Mucosa of stomach (tissue), 1 donor: ENCODE results near the gene GALNT2.

Experiments
- H3K27me3 ChIP-seq: one replicate; pipeline ENCODE4 v1.7.0; 2013; ENCODE audit warnings: mild to moderate bottlenecking, low read length; ENCODE audit not compliant: control insufficient read depth, insufficient read depth
- H3K36me3 ChIP-seq: one replicate; pipeline ENCODE4 v1.7.0; 2013; ENCODE audit warnings: low read length; ENCODE audit not compliant: control insufficient read depth, insufficient read depth
- H3K4me1 ChIP-seq: one replicate; pipeline ENCODE4 v1.7.0; 2013; ENCODE audit warnings: mild to moderate bottlenecking, low read length; ENCODE audit not compliant: control insufficient read depth, insufficient read depth
- H3K4me3 ChIP-seq: one replicate; pipeline ENCODE4 v1.7.0; 2013; ENCODE audit warnings: low read length
- H3K9ac ChIP-seq: one replicate; pipeline ENCODE4 v1.7.0; 2013; ENCODE audit warnings: mild to moderate bottlenecking, low read length, moderate library complexity
- H3K9me3 ChIP-seq: one replicate; pipeline ENCODE4 v1.7.0; 2013; ENCODE audit warnings: mild to moderate bottlenecking, low read length, moderate library complexity; ENCODE audit not compliant: control insufficient read depth
- donor health status: Pancreatic carcinoma.

GALNT2 gene

DNA sequence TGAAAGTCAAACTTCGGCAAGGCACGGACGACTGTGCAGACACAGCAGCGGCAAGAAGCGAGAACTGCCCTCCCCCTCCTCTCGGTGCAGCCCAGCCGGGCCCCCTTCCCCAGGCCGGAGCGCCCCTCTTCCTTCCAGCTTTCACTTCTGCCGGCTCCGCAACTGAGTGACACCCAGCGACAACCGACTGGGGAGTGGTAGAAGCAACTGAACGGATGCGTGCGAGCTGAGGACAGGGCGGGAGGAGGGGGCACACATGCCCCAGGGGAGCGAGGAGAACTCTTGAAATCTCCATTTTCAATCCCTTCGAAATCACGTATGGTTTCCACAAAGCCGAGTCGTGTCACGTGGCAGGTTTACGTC, 212.5 kb downstream of the GALNT2 start:
- Histone ChIP-seq H3K9me3 (no peaks in the 10 kb centered on the region), H3K9ac (no peak overlapping the region), H3K4me1 (no peaks in the 10 kb centered on the region), H3K27me3 (no peaks in the 10 kb centered on the region), H3K36me3 (peaks cover 7% of the 10 kb centered on the region), H3K4me3 (no peak overlapping the region)

DNA sequence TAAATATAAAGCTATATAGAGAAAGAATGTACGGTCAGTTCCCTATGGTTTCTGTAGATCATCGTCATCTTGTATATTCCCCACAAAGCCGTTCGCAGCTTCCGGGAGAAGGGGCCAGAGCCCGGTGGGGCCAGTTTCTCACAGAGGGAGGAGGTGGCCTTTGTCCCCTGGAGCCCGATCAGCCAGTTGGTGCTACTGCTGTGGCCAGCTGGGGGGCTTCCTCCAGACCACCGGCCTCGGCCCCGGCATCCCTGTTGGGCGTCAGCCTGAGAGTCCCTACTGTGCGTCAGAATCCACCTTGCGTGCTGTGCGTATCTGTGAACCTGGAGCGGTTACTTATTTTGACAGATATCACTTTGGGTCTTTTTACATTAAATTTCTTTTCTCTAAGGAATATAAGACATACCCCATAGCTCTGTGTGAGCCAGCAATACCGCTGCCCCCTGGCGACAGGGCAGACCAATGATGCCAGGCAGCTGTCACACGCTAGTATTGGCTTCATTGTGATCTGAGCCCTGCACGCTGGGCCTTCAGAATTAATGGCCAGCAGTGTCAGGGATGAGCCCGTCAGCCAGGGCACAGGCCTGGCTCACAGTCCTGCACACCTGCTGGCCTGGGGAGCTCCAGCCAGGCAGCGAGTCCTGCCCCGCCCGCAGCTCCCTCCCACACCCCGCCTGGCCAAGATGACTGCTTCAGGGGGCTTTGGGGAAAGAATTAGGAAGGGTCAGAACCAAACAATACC, 213.2 kb downstream of the GALNT2 start:
- H3K4me3 ChIP-seq, result no peak overlapping the region
- no peaks in the 10 kb centered on the region for H3K4me1 ChIP-seq
- no peaks in the 10 kb centered on the region for H3K9me3 ChIP-seq
- H3K36me3 ChIP-seq, result peaks cover 5% of the 10 kb centered on the region
- H3K27me3 ChIP-seq, result no peaks in the 10 kb centered on the region
- no peak overlapping the region for H3K9ac ChIP-seq

DNA sequence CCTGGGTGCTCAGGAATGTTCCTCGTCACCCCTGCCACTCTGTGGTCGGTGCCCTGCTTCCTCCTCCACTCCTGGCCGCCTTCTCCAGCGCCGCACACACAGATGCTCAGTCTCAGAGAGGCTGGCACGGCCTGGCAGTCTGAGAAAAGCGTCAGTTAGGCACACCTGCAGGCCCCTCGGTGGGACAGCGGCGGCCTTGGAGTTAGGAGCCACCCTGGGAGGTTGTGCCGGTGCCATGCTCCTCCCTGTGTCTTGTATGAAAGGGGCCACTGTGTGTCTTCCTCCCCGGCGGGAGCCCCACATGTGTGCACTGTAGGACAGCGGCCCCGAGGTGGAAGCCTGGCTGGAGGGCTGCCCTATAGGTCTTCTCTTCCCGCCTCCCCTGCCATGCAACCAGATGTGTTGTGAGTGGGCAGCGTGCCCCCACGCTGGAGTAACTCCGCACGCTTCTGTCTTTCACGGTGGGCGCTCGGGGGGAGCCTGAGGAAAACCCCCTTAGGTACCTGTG, 213.9 kb downstream of the GALNT2 start:
- Histone ChIP-seq H3K27me3 (no peaks in the 10 kb centered on the region), H3K36me3 (peaks cover 4% of the 10 kb centered on the region), H3K9me3 (no peaks in the 10 kb centered on the region), H3K4me3 (no peak overlapping the region), H3K4me1 (no peaks in the 10 kb centered on the region), H3K9ac (no peak overlapping the region)

DNA sequence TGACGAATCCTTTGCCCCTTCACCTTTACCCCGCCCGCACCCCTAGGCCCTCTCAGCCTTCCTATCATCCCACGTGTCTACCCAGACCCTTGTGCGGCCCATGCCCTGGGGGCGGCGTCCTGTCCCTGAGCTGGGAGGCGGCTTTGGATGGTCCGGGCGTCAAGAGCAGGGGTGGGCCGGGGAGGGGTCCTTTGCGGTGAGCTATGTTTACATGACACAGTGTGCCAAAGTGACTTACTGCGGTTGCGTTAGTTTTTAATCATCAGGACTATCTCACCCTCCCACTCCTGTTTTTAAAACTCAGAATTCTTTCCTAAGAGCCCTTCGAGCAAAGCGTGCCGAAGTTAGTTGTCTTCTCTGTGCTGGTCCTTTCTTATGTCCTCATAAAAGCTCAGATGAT, 214.5 kb downstream of the GALNT2 start:
- Histone ChIP-seq H3K4me1 (no peaks in the 10 kb centered on the region), H3K9me3 (no peaks in the 10 kb centered on the region), H3K4me3 (no peak overlapping the region), H3K36me3 (no peaks in the 10 kb centered on the region), H3K9ac (no peak overlapping the region), H3K27me3 (no peaks in the 10 kb centered on the region)

DNA sequence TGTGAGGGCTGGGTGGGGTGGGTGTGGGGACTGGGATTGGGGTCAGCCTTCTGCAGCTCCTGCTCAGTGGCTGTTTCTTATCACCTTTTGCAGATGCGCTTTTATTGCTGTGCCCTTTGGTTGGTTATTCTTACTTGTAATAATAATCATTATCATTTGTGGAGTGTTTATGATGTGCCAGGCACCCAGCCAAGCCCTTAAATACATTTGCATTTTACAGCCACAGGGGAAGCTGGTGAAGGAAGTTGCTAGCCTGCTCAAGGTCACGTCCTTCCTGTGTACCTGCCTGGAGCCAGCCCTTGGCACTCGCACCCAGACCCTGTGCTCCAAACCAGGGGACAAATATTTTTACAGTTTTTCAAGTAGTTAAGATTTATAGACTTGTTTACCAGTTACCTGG, 215.1 kb downstream of the GALNT2 start:
- Histone ChIP-seq H3K9me3 (no peaks in the 10 kb centered on the region), H3K9ac (no peak overlapping the region), H3K4me1 (no peaks in the 10 kb centered on the region), H3K36me3 (no peaks in the 10 kb centered on the region), H3K27me3 (no peaks in the 10 kb centered on the region), H3K4me3 (no peak overlapping the region)

DNA sequence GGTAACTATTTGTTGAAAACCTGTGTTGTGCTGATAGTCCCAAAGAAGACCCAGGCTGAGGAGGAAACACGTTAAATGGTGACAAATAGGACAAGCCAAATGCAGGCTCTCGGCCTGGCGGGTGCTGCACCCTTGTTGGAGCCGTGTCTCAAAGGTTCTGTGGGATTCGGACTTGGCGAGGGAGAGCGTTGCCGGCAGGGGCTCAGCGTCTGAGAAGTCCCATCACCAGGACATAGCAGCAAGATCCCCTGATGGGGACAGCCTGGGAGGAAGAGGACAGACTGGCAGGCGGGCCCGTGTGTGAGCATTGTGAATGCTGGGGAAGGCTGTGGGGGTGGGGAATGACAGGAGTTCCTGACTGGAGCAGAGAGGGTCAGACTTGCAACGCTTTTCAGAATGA, 216.6 kb downstream of the GALNT2 start:
- Histone ChIP-seq H3K27me3 (peaks cover 3% of the 10 kb centered on the region), H3K9ac (no peak overlapping the region), H3K9me3 (no peaks in the 10 kb centered on the region), H3K4me1 (no peaks in the 10 kb centered on the region), H3K4me3 (no peak overlapping the region), H3K36me3 (no peaks in the 10 kb centered on the region)

DNA sequence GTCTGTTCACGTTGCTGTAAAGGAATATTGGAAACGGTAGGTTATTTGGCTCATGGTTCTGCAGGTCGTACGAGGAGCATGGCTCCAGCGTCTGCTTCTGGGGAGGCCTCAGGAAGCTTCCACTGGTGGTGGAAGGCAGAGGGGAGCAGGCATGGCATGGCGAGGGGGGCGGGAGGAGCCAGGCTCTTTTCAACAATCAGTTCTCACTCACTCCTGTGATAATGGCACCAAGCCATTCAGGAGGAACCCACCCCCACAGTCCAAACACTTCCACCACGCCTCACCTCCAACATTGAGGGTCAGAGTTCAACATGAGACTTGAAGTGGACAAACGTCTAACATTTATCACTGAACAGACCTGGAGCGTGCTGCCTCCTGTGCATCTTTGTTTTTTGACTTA, 217.9 kb downstream of the GALNT2 start:
- Histone ChIP-seq H3K9ac (no peak overlapping the region), H3K36me3 (no peaks in the 10 kb centered on the region), H3K4me3 (no peak overlapping the region), H3K9me3 (no peaks in the 10 kb centered on the region), H3K27me3 (peaks cover 3% of the 10 kb centered on the region), H3K4me1 (no peaks in the 10 kb centered on the region)

DNA sequence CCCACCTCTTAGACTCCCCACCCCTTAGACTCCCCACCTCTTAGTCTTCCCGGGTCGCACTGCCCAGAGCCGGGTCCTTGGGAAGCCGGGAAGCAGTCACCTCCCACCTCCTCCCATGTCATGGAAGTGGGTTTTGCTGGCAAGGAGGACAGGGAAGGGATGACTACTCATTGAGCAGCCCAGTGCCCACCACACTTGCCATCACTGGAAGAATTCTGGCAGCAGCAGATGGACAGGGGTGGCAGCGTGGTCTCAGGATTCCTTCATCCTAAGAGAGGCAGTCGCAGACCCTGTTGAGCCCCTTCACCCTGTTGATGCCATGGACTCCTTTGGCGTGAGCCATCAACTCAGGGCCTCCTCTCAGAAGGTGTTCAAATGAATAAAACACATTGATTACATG, 218.3 kb downstream of the GALNT2 start:
- H3K9ac ChIP-seq, result no peak overlapping the region
- peaks cover 3% of the 10 kb centered on the region for H3K27me3 ChIP-seq
- no peaks in the 10 kb centered on the region for H3K9me3 ChIP-seq
- H3K4me3 ChIP-seq, result no peak overlapping the region
- H3K36me3 ChIP-seq, result no peaks in the 10 kb centered on the region
- H3K4me1 ChIP-seq, result no peaks in the 10 kb centered on the region

DNA sequence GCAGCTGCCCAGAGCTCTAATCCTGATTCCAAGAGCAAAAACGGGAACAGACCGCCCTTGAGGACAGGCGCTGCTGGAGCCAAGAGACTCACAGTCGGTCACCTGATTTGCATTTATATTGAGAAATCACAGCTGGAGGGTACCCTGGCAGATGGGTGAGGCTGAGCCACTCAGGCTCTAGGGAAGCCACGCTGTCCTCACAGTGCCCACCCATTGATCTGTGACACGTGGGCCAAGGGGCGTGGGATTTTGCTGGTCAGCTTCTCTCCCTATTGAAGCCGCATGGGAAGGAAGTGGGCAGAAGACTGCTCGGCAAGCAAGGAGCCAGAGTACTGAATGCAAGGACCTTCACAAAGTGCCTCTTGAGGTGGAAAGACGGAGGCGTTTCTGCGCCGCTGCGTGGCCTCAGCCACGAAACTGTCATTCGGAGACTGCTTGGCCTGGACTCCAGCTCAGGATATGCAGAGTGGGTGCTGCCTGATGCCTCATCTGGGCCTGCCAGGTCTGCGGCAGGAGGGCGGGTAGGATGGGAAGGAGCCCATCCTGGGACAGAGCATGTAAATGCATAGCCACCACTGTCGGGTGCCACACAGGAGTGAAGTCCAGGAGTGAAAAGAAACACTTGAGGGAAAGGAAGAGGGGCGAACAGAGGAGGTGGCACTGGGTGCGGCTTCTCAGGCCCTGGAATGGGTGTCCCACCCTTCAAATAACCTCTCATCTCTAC, 219.3 kb downstream of the GALNT2 start:
- Histone ChIP-seq H3K9me3 (no peaks in the 10 kb centered on the region), H3K36me3 (no peaks in the 10 kb centered on the region), H3K4me3 (no peak overlapping the region), H3K9ac (no peak overlapping the region), H3K4me1 (no peaks in the 10 kb centered on the region), H3K27me3 (peaks cover 3% of the 10 kb centered on the region)

DNA sequence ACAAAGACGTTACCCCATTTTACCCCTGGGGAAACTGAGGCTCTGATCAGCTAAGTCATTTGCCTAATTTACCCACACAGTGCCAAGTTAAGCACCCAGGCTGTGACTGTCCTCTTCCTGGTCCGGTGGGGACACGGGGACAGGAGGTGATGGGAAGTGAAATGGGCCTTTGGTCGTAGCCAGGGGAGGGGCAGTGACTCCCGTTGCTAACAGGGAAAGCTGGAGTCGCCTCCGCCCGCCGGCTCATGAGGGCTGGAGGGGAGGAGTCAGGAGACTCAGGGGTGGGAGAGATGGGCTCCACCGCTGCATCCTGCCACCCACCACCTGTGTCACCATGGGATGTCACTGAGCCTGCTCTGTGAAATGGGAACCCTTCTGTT, 219.8 kb downstream of the GALNT2 start:
- Histone ChIP-seq H3K4me1 (no peaks in the 10 kb centered on the region), H3K9ac (no peak overlapping the region), H3K4me3 (no peak overlapping the region), H3K36me3 (no peaks in the 10 kb centered on the region), H3K9me3 (no peaks in the 10 kb centered on the region), H3K27me3 (peaks cover 3% of the 10 kb centered on the region)

DNA sequence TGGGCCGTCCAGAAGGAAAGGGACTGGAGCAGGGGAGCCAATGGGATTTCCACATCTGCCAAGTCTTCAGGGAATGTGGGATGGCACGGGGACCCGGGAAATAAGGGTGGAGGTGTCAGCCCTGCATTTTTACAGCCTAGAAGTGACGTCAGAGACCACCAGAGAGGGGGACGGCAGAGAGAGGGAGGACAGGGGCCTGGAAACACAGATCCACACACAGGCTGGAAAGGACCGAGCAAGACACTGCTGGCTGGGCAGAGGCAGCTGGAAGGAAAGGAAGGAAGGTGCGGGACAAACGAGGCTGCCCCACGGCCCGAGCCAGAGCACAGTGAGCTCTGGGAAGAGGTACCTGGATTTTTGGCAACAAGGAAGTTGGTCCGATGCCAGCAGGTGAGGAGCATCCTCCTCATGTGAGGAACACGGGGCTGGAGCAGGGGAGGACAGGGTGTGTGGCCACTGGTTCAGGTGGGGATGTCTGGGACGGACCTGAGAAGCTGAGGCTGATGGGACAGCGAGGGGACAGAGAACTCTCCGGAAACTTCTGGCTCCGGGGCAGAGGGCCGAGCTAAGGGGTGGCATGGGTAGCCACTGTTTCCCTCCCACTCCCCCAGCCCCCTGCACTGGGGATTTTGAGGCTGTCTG, 220.8 kb downstream of the GALNT2 start:
- no peaks in the 10 kb centered on the region for H3K36me3 ChIP-seq
- H3K4me1 ChIP-seq, result no peaks in the 10 kb centered on the region
- H3K27me3 ChIP-seq, result peaks cover 3% of the 10 kb centered on the region
- no peak overlapping the region for H3K4me3 ChIP-seq
- no peak overlapping the region for H3K9ac ChIP-seq
- no peaks in the 10 kb centered on the region for H3K9me3 ChIP-seq

DNA sequence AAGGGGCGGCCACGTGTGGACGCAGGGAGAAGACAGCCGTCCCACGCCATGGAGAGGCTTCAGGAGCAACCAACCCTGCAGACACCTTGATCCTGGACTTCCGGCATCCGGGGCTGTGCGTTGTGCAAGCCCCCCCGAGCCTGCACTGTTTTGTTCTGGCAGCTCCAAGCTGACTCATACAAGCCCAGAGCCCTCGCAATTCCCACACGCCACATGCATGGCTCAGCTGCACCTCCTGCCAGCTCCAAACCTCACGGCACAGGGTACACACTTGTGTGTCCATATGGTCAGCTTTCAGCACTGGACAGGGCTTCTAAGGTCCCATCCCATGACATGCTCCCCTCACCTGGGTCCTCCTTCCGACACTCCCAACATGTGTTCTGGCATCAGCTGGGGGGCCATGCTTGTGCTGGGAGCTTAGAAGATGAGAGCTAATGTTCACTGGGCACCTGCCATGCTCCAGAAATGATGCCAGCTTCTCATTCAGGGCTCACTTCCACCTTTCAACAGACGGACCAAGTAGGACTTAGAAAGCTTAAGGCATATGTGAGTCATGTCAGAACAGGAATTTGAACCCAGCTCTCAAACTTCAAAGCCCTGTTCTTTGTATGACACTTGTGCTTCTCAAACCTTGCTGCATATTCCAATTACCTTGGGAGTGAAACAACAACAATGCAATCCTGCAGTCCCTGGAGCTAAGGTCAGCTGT, 221.8 kb downstream of the GALNT2 start:
- Histone ChIP-seq H3K36me3 (no peaks in the 10 kb centered on the region), H3K27me3 (peaks cover 3% of the 10 kb centered on the region), H3K9ac (no peak overlapping the region), H3K4me1 (no peaks in the 10 kb centered on the region), H3K9me3 (no peaks in the 10 kb centered on the region), H3K4me3 (no peak overlapping the region)
